Activated CD8-positive, alpha-beta memory T cell treated with anti-CD3 and anti-CD28 coated beads for 1 hour (primary cell): Measurements from ENCODE around the gene SERPING1.

Experiments used
- DNase-seq, 2 donors: peaks; one replicate each; pipeline ENCODE4 v3.0.0-alpha.2; 2020; ENCODE audit warnings: low read depth in 1 of 2; ENCODE audit errors: extremely low read depth in 1 of 2

Gene SERPING1

DNA sequence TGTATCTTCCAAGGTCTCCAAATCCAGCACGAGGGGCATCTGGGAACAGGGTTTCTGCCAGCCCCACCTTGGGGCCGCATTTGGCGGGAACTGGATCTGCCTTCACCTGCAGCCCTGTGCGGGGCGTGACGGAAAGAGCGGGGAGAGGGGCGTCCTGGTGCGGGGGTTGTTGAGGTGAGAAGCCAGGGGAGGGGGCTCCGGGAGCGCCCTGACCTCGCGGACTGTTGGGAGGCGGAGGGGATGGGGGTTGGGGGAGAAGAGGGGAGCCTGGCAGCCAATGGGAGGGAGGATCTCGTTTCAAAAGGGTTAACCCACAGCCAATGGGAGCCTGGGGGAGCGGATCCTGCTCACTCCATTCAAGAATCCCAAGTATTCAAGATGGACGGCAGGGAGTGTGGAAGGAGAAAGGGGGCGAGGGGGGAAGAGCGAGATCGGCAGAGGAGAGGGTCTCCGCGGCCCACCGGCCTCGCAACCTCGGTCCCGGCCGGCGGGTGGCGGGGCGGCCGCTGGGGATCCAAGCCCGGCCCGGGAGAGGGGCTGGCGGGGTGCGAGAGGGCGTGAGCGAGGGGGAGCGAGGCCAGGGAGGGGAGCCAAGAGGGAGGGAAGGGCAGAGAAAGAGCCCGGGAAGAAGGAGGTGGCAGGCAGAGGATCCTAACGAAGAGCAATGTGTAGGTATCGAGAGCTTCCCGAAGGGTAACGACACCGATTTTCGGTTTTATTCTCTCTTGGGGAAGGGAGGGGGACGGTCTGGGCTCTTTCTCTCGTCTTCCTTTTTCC, 40.7 kb downstream of the SERPING1 start:
- no peak for DNase-seq

DNA sequence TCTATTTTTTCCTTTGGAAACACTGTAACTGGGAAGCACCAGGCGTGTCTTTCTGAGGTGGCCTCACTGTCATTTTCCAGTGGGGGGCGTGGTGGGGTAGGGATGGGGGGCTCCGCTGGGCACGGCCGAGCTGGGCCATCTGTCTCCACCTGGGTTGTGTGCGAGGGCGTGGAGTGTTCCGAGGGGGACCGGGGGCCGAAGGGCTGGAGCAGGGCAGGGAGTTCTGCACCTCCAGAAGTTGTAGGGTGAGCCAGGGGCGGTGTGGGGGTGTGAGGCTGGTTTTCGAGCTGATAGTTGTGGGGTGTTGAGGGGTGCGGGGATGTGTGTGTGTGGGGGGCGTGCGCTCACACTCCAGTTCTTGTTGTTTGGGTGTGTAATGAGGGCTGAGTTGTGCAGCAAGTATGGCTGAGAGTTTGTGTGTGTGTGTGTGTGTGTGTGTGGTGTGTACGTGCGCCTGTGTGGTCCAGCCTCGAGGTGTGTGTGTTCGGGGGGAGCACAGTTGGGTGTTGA, 41.4 kb downstream of the SERPING1 start:
- no peak for DNase-seq

DNA sequence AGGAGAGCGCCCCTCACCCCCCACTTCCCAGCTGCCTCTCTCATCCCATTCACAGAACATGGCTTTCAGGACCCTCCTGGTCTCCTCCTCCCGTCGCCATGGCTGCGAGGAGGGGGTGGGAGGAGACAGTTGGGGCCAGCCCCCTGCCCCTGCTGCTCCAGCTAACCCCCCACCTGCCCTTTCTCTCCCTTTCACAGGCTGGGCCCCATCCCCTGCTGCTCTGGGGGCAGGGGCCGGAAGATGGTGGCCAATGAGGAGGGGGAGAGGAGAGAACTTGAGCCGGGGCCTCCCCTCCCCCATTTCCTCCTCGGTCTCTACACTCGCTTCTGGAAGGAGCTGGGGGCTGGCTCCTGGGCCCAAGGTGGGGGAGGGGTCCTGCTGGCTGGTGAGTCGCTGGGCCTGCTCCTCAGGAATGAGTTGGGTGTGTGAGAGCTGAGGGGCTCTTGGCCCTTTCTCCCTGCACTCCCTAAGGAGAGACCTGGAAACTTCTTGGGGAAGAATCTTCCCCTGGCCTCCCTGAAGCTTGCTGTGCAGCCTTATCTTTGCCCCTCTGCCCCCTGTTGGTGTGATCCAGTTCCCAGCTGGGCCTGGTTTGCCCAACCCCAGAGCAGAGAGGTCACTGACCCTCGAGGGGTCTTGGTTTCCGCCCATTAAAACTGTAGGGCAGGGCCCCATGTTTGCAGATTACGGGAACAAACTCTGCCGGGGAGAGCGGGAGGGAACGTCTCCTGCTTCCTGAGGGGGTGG, 42.0 kb downstream of the SERPING1 start:
- DNase-seq: no peak

DNA sequence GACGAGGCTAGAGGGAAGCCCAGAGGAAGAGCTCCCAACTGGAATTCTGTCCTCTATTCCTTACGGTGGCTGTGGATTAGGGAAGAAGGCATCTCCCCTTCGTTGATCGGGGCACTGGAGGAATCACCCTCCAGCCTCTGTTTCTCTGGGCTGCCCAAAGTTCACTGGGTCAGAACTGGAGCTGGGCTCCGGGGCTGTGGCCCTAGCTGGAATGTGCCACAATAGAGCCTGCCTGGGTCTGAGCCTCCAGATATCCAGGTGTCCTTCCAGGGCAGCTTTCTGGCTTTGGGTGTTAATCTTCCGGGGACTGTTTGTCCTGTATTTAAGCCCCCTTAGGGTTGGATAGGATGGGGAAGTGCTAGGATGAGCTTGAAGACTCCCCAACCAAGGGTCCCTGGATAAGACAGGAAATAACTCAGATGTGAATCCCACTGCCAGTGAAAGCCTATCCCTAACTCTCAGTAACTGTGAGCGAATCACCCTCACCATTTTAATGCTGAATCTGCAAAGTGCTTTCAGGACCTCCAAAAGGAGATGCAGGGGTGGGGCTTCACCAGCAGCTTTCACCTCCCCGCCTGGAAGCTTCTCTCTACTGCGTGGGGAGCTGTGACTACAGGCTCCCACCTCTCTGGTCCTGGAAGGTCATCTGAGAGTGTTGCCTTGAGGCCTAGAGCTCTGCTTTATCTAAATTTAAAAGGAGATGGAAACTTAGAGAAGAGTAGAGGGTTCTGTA, 42.7 kb downstream of the SERPING1 start:
- DNase-seq: no peak

DNA sequence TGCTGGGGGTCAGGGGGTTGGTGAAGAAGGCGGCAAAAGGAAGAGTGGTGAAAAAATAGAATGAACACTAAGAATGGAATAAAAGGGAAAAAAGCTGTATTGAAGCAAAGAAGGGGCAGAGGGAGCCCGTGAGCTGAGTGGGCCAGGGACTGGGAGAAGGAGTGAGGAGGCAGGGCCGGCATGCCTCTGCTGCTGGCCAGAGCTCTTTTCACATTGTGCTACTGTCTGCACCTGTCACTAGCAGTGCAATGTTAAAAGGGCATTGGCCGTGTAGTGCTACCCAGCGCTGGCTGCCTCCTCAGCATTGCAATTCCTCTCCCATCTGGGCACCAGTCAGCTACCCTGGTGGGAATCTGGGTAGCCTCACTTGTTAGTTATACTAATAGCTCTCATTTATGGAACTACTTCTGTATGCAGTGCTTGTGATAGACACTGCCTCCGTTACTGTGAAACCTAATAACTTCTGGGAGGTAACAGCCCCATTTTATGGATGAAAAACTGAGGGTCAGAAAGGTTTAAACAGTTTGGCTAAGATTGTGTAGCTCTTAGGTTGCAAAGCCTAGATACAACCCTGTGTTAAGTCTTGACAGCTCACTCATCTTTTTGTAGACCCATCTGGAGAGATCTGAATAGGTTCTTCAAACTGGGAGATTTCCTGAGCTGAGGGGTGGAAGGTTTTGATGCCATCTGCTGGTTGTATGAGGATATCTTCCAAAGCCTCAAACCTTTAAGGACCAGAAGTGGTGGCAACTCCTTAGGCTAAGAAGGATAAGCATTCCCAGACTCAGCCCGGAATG, 43.7 kb downstream of the SERPING1 start:
- no peak for DNase-seq

DNA sequence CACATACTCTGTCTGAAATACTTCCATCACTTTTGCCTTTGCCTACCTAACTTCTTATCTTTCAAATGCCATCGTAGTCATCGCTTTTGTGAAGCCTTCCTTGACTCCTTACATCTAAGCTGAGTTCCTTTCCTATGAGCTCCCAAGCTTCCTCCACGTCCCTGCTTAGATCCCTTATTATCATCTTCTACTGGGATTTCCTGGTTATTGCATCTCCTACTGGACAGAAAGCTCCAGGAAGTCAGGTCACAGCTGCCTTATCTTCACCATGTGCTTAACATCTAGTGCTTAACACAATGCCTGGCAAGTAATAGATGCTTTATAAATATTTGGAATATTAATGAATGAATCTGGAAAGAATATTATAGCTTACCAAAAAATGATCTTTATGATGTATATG, 46.3 kb downstream of the SERPING1 start:
- DNase-seq: no peak

DNA sequence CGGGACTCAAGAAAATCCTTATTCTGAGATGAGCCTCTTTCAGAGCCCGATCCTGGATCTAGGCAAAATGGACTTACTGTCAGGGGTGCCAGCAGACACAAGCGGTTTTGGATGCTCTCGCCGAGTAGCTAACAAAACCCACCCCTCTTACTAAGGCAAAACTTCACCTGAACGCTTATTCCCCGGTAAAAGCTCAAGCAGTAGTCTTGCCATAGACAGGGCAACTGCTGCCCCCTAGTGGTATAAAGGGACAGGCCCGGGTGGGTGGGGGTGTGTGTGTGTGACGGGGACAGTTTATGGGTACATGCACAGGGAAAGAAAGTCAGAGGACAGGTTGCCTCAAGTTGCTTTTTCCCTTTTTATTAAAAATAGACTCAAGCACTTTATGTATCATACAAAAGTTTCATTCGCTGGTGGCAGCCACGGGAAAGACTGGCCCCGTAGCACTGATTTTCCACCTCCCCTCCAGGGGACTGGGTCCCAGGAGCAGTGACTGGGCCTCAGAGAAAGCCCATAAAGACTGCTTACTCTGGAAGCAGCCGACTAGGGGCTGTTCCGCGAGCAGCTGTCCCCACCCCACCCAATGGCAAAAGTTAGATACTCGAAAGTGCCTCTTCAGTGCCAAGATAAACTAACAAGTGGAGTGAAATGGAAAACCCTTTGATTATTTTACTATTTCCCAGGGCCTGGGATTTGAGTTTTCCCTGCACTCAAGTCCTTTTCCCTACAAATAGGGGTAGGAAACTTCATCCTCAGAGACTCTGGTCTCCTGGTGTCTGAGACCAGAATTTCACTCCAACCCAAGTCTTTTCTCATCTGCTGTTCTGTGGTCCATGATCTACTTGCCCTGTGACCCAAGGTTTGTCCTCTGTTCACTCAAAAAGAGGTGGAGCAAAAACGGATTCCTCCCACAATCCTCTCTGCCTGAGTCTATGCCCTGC, 47.5 kb downstream of the SERPING1 start:
- peak; percentile 69 to 70 for DNase-seq

DNA sequence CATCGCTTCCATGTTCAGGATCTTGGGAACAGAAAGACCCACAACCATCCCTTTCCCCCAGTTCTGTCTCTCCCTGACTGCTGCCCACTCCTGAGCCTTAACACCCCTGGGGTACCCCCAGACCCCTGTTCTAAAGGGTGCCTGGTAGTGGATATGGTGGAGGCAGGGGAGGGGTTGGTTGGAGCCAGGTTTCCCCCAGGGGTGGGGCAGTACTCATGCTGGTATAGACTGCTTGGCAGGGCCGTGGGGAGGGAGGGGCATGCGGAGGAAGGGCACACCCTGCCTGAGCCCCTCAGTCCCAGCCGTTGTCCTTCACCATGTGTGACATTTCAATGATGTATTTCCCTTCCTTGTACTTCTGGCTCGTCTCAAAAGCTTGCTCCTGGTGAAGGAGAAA, 48.2 kb downstream of the SERPING1 start:
- DNase-seq: no peak

DNA sequence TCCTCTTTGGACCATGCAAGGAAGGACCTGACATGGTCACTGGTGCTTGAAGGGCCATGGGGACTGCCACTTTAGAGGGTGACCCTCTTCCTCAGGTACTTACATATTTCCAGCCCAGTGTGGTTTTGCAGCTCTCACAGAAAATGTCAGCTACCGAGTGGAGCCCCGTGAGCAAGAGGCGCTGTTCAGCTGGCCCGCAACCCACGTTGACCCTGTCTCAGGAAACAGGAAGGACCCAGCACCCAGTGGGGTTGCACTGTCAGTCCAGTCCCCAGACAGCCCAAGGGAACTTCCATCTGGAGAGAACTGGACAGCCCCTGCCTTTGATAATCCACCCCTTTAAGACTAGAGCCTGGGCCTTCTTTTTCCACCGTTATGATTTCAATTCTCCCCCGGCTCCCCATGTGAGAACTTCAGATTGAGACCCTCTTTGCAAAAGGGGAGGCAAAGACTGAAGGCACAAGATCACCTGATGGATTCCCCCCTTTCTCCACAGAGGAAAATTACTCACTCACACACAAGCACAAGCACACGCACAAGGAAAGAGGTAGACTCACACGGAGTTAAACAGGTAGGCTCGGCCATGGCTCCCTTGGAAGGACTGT, 48.8 kb downstream of the SERPING1 start:
- no peak for DNase-seq

DNA sequence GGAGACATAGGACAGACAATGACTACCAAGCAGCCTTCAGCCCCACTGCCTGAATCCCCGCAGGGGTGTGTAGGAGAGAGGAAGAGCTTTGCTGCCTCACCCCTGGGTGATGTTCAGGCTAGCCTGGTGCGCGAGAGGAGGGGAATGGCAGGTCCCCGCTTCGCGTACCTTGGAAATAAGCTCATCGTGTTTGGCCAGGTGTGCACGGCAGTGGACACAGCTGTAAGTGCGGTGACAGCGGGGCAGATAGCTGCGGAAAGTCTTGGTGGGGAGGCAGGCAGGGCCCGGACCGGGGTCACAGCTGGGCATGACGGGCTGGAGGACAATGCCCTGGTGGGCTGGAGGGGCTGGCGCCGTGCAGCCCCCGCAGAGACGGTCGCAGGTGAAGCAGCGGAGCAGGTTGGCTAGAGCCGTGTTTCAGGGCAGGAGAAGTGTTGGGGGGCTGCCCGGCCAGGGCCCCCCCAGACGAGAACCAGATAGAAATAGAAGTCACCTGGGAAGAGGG, 49.4 kb downstream of the SERPING1 start:
- DNase-seq: no peak

DNA sequence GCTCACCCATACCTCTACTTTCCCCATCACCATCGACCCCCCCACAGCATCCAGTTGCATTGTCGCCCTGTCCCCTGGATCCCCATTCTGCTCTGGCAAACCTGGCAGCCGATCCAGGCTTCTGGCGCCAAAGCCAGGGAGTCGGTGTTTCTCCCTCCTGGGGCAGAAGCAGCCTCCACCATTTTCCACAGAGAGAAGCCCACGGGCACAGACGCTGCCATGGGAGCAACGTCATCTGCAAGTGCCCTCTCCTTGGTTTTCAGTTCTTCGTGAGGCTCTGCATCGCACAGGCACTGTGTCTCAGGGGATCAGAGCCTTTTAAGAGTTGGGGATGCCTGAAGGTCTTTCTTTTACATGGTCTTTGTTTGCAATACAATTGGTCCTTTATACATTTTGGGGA, 49.9 kb downstream of the SERPING1 start:
- no peak for DNase-seq

DNA sequence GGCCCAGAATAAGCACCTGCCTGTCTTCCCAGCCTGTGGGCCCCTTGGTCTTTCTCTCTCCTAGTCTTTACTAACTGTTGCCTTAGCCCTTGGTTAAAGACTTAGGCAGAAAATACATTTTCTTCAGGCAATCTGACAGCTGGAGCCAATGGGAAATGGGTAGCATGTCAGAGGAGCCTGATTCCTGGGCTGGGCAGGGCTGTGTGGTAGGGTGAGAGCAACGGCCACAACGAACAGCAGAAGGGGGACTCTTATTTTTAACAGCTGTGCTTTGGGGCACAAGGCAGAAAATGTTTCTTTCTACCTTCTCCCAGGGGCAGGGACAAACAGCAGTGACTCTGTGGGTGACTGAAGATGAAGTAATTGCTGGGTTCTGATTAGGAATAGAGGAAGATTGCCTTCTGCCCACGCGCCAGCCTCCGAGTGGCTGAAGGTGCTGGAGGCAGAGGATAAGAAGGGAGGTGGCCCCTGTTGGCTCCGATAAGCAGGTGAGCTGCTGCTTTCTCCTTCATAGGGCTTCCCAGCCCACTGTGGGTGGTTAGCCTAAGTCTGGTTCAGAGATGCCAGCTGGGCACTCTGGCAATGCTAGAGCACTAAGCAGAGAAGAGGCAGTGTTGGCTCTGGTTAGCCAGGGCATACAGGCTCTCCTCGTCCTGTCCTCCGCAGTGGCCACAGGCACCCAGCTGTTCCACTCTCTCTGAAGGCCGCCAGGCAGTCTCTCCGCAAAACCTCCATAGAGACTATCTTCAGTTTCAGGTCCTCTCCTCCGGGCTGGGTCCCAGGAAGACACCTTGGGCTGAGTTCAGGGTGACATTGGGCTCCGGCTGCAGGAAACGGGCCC, 50.7 kb downstream of the SERPING1 start:
- no peak for DNase-seq

DNA sequence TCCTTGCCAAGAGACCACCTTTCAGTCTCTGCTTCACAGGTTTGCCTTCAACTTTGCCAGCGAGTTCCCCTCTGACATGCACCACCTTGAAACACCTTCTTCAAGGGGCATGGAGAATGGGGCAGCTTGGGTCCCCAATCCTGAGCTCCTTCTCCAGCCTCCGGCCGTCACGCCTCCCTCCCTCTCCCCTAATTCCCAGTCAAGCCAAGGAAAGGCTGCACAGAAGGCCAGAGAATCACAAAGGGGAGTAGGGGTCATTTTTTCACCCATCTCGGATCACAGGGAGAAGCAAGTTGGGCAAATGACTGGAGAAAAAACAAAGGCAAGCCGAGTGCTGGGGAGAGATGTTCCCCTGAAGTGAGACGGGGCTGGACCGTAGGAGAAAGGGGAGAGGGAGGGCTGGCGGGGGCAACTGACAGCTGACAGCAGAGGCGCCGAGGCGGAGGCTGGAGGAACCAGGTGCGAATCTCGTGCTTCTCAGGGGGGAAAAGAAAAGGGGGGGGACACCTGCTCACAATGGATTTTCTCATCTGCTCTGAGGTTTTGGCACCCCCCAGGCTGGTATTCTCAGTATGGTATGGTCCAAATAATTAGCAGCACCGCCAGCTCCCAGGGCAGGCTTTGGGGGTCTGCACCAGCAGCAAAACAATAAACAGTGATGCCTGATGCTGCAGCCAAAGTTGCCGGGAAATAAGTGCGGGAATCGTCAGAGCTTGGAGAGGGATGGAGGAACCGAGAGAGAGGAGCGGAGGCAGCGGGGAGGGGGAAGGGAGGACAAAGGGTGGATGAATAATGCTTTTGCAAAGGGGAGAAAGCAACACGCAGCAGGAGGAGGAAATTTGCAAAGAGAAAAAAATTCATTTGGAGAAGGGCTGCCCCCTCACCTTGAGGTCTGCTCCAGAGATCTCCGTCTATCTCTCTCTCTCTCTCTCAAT, 51.6 kb downstream of the SERPING1 start:
- no peak for DNase-seq

DNA sequence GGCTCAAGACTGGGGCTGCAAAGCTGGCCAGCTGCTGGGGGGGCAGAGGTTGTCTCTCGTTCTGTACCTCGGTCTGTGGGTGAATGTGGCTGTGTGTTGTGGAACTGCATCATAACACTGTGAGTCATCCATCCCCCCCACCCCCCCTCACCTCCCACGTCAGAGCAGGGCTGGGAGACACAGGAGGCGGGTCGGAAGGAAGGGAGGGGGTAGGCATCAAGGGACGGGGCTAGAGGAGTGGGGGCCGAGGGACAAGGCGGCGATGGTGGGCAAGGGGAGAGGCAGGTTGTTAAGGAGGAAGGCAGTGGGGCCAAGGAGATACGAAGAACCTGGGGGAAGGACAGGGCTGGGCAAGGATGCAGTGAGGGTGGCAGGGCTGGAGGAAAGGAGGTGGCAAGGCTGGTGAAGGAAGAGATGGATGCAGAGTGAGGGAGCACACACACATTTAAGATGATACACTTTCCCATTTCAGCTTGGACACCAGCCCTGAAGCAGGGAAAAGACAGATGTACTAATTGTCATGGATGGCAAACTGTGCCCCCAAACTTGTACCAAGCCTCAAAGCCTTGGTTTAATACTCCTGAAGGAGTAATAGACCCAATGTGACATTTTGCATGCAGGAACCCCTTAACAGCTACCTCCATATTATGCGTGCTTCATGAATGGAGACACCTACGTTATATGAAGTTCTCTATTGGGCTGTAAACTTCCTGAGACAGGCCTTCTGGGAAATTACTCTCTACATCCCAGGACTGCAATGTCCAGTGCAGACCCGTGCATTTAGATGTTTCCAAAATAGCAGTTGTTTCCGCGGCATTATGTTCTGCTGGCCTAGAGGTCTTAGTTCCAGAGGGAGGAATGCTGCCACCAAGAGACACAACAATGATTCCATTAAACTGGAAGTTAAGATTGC, 52.6 kb downstream of the SERPING1 start, which contains the start of gene YPEL4:
Gene YPEL4, minus strand, starts transcription at position 87 of the 913 bp plus-strand sequence. CDS start 2,805 bp downstream, outside the sequence.
- peak; percentile 46 to 61 for DNase-seq

DNA sequence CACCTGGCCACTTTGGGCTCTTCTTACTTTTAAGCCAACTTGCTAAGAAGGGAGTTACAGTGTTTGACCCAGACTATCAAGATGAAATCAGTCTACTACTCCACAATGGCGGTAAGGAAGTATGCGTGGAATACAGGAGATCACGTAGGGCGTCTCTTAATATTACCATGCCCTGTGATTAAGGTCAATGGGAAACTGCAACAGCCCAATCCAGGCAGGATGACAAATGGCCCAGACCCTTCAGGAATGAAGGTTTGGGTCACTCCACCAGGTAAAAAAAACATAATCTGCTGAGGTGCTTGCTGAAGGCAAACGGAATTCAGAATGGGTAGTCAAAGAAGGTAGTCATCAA, 53.2 kb downstream of the SERPING1 start:
- no peak for DNase-seq

DNA sequence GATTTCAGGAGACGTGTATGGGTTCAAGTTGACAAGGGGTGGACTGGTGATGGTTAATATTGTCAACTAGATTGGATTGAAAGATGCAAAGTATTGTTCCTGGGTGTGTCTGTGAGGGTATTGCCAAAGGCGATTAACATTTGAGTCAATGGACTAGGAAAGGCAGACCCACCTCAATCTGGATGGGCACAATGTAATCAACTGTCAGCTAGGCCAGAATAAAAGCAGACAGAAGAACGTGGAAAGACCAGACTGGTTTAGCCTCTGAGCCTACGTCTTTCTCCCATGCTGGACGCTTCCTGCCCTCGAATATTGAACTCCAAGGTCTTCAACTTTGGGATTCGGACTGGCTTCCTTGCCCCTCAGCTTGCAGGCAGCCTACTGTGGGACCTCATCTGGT, 53.9 kb downstream of the SERPING1 start:
- DNase-seq: no peak
